Thyroid gland (tissue), 4 donors: Measurements from ENCODE around the gene TMEM120B.

ENCODE experiments used
- POLR2A ChIP-seq, 2 donors: fragments of 450-650 bp; IDR thresholded peaks; one replicate each; pipeline ENCODE4 v1.6.1; 2017; ENCODE audit warnings: antibody characterized with exemption in 2 of 2, mild to moderate bottlenecking in 2 of 2, moderate library complexity in 1 of 2
- TF ChIP-seq, protein P1 (sequence below), 6 experiments: fragments of 200-600 bp in 3 of 6; fragments of 450-650 bp in 3 of 6; sonication (generic) in 3 of 6; IDR thresholded peaks; one replicate each; pipeline ENCODE4 v1.5.1; 2016 to 2019; ENCODE audit warnings: antibody characterized with exemption in 6 of 6, mild to moderate bottlenecking in 2 of 6, inconsistent platforms in 1 of 6, moderate library complexity in 1 of 6

DNA sequence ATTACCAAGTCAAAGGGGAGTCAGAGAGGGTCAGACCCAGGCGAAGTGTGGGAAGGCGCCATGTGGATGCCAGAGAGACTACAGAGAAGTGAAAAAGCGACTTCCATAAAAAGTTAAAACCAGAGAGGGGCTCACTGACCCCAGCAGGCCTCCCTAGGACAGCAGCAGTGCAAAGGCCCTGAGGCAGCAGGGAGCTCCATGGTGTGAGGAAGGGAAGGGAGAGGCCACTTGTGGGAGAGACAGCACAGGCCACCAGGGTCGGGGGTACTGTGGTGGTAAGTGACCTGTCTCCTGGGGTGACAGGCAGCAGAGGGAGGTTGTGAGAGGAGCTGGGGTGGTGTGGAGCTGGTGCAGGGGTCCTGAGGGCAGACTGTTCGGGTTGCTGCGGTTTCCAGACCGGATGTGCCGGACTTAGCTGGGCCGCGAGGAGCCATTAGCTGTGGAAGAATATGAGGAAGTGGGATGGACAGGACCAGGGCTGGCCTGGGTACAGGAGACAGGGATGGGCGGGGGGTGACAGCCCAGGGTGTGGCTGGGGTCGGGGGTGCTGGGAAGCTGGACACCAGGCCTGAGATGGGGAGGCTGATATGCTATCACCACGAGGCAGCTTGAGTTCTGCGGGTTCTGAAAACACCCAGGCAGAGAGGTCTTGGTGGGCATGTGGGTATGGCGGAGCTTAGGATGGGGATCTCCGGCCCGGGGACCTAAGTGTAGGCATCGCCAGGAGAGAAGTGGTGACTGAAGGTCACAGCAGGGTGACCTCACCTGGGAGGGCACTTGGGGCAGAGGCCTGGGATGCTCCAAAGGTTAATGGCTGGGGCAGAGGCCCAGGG is 114.0 kb downstream of the TMEM120B start:
- TF ChIP-seq, protein P1, sequence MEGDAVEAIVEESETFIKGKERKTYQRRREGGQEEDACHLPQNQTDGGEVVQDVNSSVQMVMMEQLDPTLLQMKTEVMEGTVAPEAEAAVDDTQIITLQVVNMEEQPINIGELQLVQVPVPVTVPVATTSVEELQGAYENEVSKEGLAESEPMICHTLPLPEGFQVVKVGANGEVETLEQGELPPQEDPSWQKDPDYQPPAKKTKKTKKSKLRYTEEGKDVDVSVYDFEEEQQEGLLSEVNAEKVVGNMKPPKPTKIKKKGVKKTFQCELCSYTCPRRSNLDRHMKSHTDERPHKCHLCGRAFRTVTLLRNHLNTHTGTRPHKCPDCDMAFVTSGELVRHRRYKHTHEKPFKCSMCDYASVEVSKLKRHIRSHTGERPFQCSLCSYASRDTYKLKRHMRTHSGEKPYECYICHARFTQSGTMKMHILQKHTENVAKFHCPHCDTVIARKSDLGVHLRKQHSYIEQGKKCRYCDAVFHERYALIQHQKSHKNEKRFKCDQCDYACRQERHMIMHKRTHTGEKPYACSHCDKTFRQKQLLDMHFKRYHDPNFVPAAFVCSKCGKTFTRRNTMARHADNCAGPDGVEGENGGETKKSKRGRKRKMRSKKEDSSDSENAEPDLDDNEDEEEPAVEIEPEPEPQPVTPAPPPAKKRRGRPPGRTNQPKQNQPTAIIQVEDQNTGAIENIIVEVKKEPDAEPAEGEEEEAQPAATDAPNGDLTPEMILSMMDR (IDR thresholded peaks at IDR 0.05): no peak
- TF ChIP-seq POLR2A (IDR thresholded peaks at IDR 0.05): no peak
